Gastroesophageal sphincter (tissue), 3 donors: Measurements from ENCODE around the gene CHI3L1.

Source experiments
- POLR2A ChIP-seq, 2 donors: fragments of 450-650 bp; IDR thresholded peaks; one replicate each; pipeline ENCODE4 v1.6.1; 2017; ENCODE audit warnings: antibody characterized with exemption in 2 of 2, mild to moderate bottlenecking in 2 of 2, moderate library complexity in 1 of 2
- TF ChIP-seq, protein P1 (sequence below), 4 experiments: fragments of 200-600 bp in 2 of 4; fragments of 450-650 bp in 2 of 4; sonication (generic) in 1 of 4; IDR thresholded peaks; one replicate each; pipeline ENCODE4 v1.5.1; 2017 to 2019; ENCODE audit warnings: antibody characterized with exemption in 4 of 4, mild to moderate bottlenecking in 2 of 4, moderate library complexity in 2 of 4

DNA sequence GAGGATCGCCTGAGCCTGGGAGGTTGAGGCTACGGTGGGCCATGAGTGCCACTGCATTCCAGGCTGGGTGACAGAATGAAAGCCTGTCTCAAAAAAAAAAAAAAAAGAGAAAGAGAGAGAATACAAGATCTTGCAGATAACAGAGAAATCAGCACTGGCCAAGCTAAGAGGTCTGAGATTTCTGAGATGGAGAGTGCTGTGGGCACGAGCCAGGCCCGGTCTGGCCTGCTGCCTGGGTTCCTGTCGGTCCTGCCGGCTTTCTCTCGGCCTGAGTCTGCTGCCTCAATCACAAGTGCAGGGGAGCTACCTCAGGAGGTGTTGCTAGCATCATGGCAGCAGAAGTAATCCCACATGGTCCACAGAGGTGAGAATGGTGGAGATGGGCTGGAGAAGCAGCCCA, 40.0 kb downstream of the CHI3L1 start:
- TF ChIP-seq, protein P1, sequence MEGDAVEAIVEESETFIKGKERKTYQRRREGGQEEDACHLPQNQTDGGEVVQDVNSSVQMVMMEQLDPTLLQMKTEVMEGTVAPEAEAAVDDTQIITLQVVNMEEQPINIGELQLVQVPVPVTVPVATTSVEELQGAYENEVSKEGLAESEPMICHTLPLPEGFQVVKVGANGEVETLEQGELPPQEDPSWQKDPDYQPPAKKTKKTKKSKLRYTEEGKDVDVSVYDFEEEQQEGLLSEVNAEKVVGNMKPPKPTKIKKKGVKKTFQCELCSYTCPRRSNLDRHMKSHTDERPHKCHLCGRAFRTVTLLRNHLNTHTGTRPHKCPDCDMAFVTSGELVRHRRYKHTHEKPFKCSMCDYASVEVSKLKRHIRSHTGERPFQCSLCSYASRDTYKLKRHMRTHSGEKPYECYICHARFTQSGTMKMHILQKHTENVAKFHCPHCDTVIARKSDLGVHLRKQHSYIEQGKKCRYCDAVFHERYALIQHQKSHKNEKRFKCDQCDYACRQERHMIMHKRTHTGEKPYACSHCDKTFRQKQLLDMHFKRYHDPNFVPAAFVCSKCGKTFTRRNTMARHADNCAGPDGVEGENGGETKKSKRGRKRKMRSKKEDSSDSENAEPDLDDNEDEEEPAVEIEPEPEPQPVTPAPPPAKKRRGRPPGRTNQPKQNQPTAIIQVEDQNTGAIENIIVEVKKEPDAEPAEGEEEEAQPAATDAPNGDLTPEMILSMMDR (IDR thresholded peaks at IDR 0.05) = no peak
- no peak for TF ChIP-seq POLR2A (IDR thresholded peaks at IDR 0.05)
